Mucosa of stomach (tissue), 1 donor: ENCODE data around the gene IFT122.
"Not testable (repeated sequence)": the region's sequence is repeated elsewhere in the genome, so short reads cannot be mapped to it uniquely, and the experiment has no call there.

Experiments used
- H3K27me3 ChIP-seq: one replicate; pipeline ENCODE4 v1.7.0; 2013; ENCODE audit warnings: mild to moderate bottlenecking, low read length; ENCODE audit not compliant: control insufficient read depth, insufficient read depth
- H3K36me3 ChIP-seq: one replicate; pipeline ENCODE4 v1.7.0; 2013; ENCODE audit warnings: low read length; ENCODE audit not compliant: control insufficient read depth, insufficient read depth
- H3K4me1 ChIP-seq: one replicate; pipeline ENCODE4 v1.7.0; 2013; ENCODE audit warnings: mild to moderate bottlenecking, low read length; ENCODE audit not compliant: control insufficient read depth, insufficient read depth
- H3K4me3 ChIP-seq: one replicate; pipeline ENCODE4 v1.7.0; 2013; ENCODE audit warnings: low read length
- H3K9ac ChIP-seq: one replicate; pipeline ENCODE4 v1.7.0; 2013; ENCODE audit warnings: mild to moderate bottlenecking, low read length, moderate library complexity
- H3K9me3 ChIP-seq: one replicate; pipeline ENCODE4 v1.7.0; 2013; ENCODE audit warnings: mild to moderate bottlenecking, low read length, moderate library complexity; ENCODE audit not compliant: control insufficient read depth
- donor health status: Pancreatic carcinoma.

IFT122 gene

GRCh38 chr3:129497876-129498275 is 57.9 kb downstream of the IFT122 start:
- not testable (repeated sequence) for H3K9me3 ChIP-seq, H3K27me3 ChIP-seq, H3K4me1 ChIP-seq, H3K4me3 ChIP-seq
- H3K36me3 ChIP-seq = peaks cover 14% of the 10 kb centered on the region
- peak overlapping the region; percentile 1 for H3K9ac ChIP-seq

DNA sequence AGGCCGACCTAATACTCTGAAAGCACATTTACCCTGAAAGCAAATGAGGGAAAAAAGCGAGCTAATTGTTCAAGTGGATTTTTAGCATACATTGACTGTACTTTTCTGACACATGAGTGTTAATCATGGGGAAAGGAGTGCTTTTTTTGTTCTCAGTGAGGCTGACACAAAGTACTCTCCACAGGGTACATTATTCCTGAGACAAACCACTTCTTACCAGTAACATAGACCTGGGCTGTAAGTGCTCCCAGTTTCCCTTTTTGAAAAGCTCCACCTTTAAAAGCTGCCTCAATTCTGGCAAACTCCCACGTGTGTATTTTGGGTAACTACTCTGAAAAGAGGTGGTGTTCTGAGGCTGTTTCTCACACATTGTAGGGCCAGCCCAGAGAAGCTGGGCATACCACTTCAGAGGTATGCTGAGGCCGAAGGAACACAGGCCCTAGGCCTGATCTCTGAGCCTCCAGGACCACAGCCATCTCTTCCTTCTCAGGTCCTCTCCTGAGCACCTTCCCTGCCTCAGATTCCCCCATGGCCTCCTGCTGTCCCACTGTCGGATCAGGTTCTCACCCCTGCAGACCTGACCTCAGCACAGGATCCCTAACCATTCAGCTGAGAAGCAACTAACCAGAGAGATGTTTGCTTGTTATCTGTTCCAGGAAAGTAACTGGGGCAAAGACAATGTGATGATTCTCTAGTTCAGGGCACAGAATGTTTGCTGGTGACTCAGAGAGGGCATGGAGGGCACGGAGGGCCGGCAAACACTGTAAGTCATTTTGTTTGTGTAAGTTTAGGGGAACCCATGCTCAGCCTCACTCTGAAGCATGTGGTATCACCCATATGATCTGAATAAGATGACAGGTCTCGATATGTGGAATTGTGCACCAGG is 58.8 kb downstream of the IFT122 start:
- not testable (repeated sequence) for H3K9ac ChIP-seq, H3K27me3 ChIP-seq, H3K4me1 ChIP-seq, H3K9me3 ChIP-seq, H3K36me3 ChIP-seq, H3K4me3 ChIP-seq

DNA sequence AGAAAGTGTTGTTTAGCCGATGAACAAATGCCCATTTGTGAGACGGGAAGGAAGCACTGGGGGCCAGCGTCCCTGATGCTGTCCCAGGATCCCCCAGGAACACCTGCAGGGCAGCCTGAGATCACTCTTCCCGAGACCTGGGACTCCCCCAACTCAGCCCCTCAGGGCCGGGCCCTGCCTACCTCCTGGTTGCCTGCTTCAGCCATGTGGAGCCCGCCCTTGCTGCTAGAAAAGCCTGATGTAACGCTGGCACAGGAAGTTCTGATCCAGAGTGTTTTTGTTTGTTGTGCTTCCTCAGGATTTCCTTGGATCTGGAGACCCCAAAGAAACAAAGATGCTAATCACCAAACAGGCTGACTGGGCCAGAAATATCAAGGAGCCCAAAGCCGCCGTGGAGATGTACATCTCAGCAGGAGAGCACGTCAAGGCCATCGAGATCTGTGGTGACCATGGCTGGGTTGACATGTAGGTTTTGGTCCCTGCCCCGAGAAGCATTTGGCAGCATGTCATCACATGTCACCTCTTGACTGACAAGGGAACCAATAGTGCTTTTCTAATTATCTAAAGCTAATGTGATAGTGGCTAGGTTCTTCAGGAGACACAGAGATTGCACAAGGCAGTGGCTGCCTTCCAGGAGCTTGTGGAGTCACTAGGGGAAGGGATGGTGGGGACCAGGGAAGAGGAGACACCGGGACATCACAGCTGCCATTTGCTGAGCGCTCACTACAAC is 59.7 kb downstream of the IFT122 start:
- not testable (repeated sequence) for H3K4me1 ChIP-seq, H3K36me3 ChIP-seq

DNA sequence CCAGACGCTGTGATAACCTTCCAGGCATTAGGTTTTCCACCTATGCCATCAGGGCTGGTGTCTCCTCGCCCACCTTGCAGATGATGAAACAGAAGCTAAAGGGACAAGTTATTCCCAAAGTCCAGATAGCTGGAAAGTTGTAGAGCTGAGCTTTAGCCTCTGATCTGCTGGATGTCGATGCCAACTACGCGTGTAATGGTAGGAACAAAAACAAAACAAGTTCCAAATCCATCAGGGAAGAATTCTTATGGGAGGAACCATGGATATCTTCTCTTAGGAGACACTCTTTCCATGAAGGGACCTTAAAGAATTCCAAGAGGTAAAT is 60.3 kb downstream of the IFT122 start:
- H3K4me1 ChIP-seq = peaks cover 5% of the 10 kb centered on the region
- H3K9ac ChIP-seq = no peak overlapping the region
- no peaks in the 10 kb centered on the region for H3K9me3 ChIP-seq
- H3K36me3 ChIP-seq = peaks cover 7% of the 10 kb centered on the region
- H3K27me3 ChIP-seq = no peaks in the 10 kb centered on the region
- H3K4me3 ChIP-seq = no peak overlapping the region

More for the DNA sequence above, 59.7 kb downstream of the IFT122 start:
- H3K9me3 ChIP-seq, H3K9ac ChIP-seq, H3K27me3 ChIP-seq, H3K4me3 ChIP-seq: not testable (repeated sequence)

DNA sequence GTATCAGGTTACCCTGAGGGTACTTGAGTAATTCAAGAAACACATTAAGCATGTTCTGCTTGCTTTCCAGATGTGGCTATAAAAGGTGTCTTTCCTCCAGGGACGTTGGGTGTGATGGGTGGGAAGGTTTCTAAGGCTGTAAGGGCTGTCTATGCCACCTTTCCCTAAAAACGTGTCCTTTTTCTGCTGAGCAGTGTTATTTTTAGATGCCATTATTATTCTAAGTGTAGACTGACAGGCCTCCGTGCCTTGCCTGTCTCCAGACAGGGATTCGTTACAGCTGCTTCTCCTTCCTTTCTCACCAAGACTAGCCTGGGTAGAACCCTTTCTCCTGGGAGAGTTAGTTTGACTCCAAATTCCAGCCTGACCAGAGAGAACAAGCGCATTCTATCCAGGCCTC is 61.6 kb downstream of the IFT122 start:
- H3K27me3 ChIP-seq = no peaks in the 10 kb centered on the region
- peaks cover 7% of the 10 kb centered on the region for H3K36me3 ChIP-seq
- H3K4me1 ChIP-seq = peaks cover 5% of the 10 kb centered on the region
- no peak overlapping the region for H3K9ac ChIP-seq
- no peaks in the 10 kb centered on the region for H3K9me3 ChIP-seq
- H3K4me3 ChIP-seq = no peak overlapping the region

- Histone ChIP-seq H3K9me3 (no peaks in the 10 kb centered on the region), H3K27me3 (no peaks in the 10 kb centered on the region), H3K9ac (no peak overlapping the region), H3K4me3 (no peak overlapping the region), H3K36me3 (peaks cover 7% of the 10 kb centered on the region), H3K4me1 (peaks cover 5% of the 10 kb centered on the region)
Observed at GRCh38 chr3:129502641-129503408, 62.8 kb downstream of the IFT122 start.

DNA sequence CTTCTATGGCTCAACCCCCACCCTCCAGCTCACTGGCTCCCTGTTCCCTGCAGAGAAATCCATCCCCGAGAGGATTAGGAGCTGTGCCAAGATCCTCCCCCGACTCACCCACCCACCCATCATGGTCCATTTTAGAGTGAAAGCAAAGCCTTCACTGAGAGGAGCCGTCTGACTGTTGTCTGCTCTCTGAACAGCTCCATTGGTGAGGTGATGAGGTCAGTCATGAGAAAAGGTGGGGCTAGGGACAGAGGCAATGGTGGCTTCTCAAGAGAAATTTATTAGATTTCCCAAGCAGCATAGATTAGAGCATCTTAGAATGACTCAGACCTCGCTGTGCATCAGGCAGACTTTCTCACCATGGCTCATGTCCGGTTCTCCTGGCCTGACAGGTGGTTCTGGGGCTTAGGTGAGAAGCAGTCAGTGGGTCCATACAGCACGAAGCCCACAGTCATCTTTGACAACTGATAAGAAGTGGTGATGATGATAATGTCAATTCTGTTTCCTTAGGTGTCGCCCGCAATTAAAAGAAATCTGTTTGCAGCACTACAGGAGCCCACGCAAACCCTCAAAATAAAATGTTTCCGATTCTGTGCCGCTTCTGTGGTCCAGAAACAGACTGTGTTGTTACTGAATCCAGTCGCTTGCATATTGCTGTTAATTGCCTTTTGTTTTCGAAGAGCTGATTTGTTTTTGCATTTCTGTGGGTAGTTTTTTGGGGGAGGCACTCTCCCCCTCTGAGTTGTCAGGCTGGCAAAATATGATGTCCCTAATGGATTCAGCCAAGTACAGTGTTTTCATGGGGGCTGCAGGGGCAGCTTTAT is 63.7 kb downstream of the IFT122 start:
- no peaks in the 10 kb centered on the region for H3K4me1 ChIP-seq
- no peaks in the 10 kb centered on the region for H3K9me3 ChIP-seq
- no peak overlapping the region for H3K9ac ChIP-seq
- H3K27me3 ChIP-seq = no peaks in the 10 kb centered on the region
- peaks cover 7% of the 10 kb centered on the region for H3K36me3 ChIP-seq
- no peak overlapping the region for H3K4me3 ChIP-seq

DNA sequence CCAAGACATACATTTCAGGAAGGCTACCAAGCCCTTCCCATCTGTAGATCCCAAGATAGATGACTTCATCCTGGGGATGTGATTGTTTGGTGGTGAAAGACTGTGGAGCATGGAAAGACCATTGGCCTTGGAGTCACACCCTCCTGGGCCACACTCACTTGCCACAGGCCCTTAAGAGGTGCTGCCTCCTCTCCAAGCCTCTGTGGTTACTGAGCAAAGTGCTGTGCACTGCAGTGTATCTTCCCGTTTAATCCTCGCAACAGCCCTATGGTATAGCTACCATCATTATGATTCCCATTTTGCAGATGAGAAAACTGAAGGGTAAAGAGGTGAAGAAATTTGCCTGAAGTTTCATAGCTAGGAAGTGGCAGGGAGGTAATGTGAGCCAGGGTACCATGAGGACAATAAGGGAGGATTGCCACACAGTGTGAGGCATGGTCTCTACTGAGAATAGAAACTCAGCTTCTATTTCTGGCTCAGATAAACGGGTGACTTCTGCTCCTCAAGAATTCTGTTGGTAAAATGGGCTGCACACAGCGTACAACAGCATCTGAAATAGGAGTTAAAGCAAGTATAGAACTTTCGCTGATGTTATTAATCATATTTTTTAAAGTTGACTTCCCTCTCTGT is 64.6 kb downstream of the IFT122 start:
- Histone ChIP-seq H3K9me3 (no peaks in the 10 kb centered on the region), H3K36me3 (peaks cover 7% of the 10 kb centered on the region), H3K4me3 (no peak overlapping the region), H3K4me1 (no peaks in the 10 kb centered on the region), H3K9ac (no peak overlapping the region), H3K27me3 (no peaks in the 10 kb centered on the region)

DNA sequence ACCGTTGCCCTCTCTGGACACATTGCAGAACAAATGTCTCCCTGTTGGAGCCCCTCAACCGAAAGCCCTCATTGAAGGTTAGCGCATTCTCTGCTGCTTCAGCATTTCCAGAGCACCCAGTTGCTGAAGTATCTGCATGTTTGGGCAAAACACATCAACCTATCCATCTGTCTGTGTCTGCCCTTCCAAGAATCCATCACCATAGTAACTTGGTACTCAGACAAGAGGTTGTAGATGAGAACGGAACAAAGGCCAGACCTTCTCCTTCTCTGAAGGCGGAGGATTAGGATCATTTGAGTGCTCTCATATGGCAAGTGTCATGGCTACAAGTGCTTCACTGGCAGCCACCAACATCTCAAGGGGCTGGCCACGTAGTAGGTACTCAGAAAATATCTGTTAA is 65.3 kb downstream of the IFT122 start:
- Histone ChIP-seq H3K36me3 (peaks cover 2% of the 10 kb centered on the region), H3K27me3 (no peaks in the 10 kb centered on the region), H3K4me1 (no peaks in the 10 kb centered on the region), H3K9me3 (no peaks in the 10 kb centered on the region), H3K9ac (no peak overlapping the region), H3K4me3 (no peak overlapping the region)

GRCh38 chr3:129506231-129506742 is 66.3 kb downstream of the IFT122 start:
- Histone ChIP-seq H3K27me3 (no peaks in the 10 kb centered on the region), H3K4me1 (no peaks in the 10 kb centered on the region), H3K9ac (no peak overlapping the region), H3K9me3 (no peaks in the 10 kb centered on the region), H3K36me3 (no peaks in the 10 kb centered on the region), H3K4me3 (no peak overlapping the region)

DNA sequence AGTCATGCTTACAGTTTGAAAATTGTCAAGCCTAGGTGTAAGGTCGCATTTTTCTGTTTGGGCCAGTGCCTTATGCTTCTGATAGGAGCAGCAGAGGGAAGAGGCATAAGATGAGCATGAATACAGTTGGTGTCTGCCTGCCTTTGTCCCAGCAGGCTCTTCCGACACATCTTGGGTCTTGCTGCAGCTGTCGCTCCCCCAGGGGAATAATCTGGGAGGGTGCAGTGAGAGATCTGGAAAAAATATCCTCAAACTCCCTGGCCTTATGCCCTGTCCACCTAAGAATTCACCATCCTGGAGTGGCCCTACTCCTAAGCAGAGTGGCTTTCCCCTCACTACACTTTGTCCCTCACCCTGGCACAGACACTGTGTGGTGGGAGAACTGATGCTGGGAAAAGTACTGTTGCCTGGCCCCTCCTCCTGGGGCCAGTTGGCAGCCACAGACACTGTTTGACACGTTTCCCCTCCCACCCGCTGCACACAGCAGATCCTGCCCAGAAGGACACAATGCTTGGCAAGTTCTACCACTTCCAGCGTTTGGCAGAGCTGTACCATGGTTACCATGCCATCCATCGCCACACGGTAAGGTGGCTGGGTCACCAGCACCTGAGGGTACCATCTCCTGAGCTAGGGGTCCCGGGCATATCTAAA is 67.3 kb downstream of the IFT122 start:
- Histone ChIP-seq H3K4me3 (no peak overlapping the region), H3K9ac (no peak overlapping the region), H3K9me3 (no peaks in the 10 kb centered on the region), H3K27me3 (no peaks in the 10 kb centered on the region), H3K36me3 (peaks cover 3% of the 10 kb centered on the region), H3K4me1 (no peaks in the 10 kb centered on the region)
